NCI-H1092 (cell line): Measurements from ENCODE around the gene PFDN5.
"Not testable (repeated sequence)": the region's sequence is repeated elsewhere in the genome, so short reads cannot be mapped to it uniquely, and the experiment has no call there.

Experiments
- DNase-seq: peaks from one replicate; lab custom pipeline; 2025; lab: John Stamatoyannopoulos, UW

Gene PFDN5

DNA sequence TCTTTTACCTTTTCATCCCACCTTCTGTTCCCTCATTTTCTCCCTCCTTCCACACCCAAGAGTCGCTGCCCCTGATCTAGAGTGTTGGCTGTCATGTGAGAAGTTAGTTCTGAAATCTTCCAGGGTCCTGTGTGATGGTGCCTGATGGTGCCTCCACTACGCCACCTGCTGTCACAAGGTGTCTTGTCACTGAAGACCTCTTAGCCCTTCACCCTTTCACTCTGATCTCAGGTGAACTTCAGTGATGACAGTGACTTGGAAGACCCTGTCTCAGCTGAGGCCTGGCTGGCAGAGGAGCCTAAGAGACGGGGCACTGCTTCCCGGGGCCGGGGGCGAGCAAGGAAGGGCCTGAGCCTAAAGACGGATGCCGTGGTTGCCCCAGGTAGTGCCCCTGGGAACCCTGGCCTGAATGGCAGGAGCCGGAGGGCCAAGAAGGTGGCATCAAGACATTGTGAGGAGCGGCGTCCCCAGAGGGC lies 7.6 kb upstream of the PFDN5 start:
- DNase-seq: no peak

DNA sequence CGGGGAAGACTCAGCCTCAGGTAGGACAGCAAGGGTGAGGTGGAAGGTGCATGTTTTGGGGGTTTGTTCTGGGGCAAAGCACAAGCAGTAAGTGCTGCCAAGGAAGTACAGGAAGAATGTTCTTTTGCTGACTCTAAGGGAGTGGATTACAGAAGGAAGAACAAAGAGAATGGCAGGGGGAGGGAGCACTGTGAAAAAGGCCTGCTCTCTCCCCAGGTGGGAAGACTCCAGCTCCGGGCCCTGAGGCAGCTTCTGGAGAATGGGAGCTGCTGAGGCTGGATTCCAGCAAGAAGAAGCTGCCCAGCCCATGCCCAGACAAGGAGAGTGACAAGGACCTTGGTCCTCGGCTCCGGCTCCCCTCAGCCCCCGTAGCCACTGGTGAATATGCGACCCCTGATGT lies 7.0 kb upstream of the PFDN5 start:
- DNase-seq: no peak

DNA sequence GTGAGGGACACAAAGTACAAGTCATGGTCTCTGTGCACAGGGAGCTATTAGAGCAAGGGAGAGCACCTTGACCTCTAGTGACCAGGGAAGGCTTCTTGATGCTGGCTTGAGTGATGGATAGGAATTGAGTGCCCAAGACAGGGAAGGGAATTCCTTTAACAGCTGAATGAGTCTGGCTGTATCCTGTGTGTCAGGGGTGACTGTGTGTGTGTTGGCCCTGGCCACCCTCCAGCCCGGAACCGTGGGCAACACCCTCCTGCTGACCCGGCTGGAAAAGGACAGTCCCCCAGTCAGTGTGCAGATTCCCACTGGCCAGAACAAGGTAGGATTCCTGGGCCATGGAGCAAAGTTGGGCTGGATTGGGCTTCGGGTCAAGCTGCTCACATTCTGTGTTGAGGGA lies 5.5 kb upstream of the PFDN5 start:
- DNase-seq: no peak

DNA sequence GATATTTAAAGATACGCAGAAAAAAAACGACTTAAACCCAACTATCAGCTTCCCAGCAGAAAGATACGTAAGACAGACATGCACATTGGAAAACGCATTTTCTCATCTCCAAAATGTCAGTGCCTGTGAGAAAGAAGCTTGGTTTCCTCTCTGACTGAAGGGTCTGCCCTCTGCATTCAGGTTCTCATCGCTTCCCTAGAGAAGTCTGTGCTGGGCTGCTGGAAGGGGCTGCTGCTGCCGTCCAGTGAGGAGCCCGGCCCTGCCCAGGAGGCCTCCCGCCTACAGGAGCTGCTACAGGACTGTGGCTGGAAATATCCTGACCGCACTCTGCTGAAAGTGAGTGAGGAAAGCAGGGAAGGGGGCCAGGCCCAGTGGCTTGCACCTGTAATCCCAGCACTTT lies 4.7 kb upstream of the PFDN5 start:
- DNase-seq: no peak

DNA sequence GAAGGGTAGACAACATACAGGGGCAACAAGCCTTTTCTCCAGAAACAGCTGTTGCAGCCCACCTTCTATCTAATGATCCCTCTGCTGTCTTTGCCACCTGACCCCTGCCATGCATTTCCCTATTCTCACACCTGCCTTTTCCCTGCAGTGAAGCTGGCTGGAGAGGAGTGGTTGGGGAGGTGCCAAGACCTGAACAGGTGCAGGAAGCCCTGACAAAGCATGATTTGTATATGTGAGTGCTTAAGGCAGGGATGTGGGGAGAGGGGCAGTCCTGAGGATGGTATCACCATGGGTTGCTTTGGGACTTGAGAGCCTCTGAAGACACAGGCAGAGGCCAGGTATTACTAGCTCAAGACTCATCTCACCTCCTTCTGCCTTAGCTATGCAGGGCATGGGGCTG lies 2.9 kb upstream of the PFDN5 start:
- peak; percentile 16 for DNase-seq

DNA sequence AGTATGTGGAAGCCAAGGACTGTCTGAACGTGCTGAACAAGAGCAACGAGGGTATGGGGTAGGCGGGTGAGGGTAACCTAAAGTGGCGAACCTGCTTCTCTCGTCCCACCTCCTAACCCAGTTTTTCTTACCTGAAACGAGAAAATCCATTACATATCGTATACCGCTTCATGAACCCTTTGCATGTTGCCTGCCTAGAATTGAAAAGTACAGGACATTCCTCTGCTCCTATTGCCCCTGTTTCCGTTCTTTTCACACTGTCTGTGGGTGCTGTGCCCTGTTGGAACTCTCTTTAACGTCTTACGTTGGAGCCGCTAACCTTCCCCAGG lies 513 bp downstream of the PFDN5 start:
- DNase-seq: no peak

DNA sequence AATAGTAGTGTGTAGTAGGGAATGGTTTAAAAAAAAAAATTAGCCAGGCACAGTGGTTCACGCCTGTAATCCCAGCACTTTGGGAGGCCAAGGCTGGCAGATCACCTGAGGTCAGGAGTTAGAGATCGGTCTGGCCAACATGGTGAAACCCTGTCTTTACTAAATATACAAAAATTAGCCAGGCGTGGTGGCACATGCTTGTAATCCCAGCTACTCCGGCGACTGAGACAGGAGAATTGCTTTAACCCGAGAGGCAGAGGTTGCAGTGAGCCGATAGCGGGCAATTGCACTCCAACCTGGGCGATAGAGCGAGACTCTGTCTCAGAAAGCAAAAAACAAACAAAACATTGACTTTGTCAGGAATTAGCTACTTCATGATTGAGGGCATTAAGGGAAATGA lies 1.8 kb downstream of the PFDN5 start:
- DNase-seq: not testable (repeated sequence)

DNA sequence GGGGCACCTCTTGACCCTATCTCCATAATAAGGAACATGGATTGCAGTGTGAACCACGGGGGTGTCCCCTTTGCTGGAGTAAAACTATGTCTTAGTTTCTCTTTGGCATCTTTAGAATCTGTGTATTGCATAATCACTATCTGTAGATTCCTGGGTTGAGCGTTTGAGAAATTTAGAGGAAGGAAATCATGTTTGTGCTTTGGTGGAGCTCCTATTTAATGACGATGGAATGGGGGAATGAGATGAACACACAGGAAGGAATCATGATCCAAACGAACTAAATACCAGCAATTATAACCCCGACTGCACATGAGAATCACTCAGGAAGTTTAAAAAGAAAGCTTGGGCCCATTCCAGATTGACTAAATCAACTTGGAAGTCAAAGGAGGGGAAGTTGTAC lies 2.8 kb downstream of the PFDN5 start:
- no peak for DNase-seq

DNA sequence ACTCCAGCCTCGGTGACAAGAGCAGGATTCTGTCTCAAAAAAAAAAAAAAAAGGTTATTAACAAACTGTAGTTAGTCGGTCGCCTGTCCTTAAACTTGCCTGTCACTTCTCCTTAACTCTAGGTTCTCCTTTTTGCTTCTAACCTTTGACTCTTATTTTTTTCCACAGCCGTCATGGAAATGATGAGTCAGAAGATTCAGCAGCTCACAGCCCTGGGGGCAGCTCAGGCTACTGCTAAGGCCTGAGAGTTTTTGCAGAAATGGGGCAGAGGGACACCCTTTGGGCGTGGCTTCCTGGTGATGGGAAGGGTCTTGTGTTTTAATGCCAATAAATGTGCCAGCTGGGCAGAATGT lies 3.7 kb downstream of the PFDN5 start:
- DNase-seq: no peak

DNA sequence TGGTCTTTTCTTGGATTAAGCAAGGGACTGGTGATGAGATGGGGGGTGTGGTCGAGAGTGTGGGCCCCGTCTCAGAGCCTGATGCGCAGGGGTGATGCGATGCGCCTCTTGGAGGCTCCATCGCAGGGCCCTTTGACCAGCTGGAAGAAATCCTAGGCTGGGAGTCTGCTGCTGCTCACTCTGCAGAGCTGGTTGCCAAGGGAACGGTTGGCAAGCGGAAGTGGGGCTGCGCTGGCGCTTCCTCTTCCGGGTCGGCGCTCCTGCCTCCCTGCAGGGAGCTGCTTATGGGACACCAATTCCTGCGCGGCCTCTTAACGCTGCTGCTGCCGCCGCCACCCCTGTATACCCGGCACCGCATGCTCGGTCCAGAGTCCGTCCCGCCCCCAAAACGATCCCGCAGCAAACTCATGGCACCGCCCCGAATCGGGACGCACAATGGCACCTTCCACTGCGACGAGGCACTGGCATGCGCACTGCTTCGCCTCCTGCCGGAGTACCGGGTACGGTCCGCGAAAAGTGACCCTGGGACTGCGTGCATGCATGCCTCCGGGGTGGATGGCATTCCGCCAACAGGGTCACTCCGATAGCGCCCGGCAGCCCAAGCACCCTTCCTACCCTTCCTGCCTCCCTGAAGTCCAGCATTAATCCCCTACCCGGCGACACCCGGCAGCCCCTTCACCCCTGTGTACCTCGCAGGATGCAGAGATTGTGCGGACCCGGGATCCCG lies 4.3 kb downstream of the PFDN5 start, which contains the start of gene MYG1:
Gene MYG1 (plus strand): TSS at position 242 of the 727 bp plus-strand sequence. CDS start 43 bp downstream, at position 285.
- peak; percentile 78 for DNase-seq

DNA sequence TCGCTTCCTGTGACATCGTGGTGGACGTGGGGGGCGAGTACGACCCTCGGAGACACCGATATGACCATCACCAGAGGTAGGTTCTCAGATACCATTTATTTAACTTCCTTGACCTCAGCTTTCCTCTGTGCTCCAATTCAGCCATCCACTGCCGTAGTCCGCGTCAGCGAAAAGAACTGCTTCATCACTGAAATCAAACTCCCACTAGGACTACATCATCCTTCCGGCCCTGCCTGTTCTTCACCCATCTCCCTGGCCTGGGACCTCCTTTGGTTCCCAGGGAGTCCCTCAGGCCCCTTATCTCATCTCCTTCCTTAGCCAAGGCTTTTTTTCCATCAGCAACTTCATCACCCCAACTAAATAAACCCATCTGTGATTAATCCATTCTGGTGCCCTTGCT lies 4.8 kb downstream of the PFDN5 start:
- DNase-seq: no peak

DNA sequence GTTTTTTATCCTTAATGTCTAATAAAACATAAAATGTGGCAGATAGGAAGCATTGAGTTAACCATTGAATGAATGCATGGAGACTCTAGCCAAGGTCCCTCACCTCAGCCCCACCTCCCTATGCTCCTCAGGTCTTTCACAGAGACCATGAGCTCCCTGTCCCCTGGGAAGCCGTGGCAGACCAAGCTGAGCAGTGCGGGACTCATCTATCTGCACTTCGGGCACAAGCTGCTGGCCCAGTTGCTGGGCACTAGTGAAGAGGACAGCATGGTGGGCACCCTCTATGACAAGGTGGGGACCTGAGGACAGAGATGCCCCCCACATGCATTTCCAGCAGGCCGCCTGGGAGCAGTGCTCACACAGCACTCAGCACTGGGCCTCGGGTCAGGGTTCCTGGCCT lies 7.6 kb downstream of the PFDN5 start:
- DNase-seq: no peak

DNA sequence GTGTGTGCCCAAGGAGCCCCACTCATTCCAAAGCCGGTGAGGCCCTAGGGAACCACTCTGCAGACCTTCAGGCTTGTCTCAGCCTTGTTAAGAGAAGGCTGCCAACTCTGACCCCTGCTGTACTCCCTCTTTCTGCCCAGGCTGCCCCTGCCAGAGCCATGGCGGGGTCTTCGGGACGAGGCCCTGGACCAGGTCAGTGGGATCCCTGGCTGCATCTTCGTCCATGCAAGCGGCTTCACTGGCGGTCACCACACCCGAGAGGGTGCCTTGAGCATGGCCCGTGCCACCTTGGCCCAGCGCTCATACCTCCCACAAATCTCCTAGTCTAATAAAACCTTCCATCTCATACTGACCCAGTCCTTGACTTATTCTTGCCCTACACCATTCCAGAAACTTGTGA lies 11.5 kb downstream of the PFDN5 start:
- DNase-seq: no peak

DNA sequence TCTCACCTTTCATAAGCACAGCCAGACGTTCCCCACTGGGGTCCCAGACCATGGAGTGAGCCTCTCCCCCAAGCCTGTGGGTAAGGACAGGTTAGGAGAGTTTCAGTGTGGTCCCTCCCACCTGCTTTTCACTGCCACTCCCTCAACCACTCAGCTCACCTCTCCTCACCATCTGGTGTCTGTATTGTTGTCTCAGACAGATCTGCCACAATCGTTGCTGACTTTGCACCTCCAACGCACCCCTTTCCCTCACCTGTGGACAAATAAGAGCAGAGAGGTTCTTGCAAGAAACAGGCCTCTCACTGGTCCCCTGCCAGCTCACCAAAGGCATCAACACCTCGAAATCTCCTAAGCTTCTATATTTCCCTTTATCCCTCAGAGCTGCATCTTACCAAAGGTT lies 12.9 kb downstream of the PFDN5 start:
- DNase-seq: no peak

DNA sequence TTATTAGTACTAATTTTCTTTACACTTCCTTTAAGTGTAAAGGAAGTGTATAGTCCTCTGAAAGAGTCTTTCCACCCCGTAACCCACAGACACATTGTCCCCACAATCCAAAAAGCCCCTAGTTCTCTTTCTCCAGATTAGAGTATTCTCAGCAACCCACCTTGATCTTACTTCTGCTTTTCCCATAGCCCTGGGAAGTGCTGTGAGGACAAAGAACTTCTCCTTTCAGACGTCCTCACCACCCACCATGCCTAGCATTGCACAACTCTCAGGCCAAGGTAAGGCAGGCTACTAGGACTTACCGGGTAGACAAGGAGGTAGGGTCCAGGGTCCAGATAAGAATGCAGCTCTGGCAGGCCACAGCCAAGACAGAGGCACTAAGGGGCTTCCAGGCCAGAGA lies 18.7 kb downstream of the PFDN5 start:
- no peak for DNase-seq

DNA sequence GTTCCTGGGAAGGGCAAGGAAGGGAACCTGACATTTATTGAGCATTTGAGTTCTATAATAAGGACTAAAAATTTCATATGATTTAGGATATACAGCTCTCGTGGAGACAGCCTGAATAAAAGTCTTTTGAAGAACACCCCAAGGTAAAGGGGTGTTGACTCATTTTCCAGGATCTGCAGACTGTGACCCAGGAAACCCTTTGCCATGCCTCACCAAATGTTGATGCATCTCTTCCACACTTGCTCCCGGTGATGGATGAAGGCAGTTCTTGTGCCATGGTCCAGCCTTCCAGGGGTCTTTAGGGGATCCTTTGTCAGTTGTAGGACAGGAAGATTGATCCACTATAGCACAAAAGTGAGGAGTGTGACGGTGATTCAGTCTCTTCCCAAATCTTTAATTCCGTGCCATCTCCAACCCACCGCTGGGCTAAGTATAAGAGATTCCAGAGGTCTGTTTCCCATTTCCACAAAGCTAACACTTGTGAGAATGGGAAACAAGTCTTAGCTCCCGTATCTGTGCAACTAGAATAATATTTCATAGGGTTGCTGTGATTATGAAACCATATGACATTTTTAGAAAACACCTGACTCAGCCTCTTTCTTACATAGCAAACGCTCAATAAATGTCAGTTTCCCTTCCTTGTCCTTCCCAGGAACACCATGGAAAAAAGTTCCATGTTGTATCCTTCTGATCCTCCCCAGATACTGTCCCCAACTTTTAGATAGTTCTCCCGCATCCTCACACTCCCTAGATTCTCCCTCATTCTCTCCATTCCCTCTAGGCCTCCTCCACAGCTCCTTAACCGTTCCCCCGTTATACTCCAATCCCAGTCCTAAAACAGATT lies 25.2 kb downstream of the PFDN5 start:
- no peak for DNase-seq

DNA sequence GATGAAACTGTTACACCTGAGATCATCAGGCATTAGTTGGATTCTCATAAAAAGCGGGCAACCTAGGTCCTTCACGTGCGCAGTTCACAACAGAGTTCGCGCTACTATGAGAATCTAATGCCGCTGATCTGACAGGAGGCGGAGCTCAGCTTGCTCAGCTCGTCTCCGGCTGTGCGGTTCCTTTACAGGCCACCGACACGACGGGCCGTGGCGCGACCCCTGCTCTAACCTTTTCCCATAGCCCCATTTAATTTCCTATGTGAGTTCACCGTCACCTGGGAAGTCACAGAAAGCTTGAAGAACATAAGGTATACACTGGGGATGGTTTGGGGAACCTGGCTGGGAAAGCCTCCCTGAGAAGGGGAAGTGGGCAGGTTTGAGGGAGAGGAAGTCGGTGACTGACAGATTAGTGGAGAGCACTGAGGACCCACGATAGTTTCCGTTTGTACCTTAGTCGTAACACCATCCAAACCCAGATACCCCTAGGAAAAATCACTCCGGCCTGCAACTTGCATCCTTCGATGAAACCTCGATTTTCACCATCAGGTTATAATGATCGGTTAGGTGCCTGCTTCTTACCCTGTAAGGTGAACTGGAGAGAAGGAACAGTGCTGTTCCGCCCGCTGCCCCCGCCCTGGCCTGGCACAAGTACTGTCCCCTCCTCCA lies 28.9 kb downstream of the PFDN5 start:
- DNase-seq: no peak

DNA sequence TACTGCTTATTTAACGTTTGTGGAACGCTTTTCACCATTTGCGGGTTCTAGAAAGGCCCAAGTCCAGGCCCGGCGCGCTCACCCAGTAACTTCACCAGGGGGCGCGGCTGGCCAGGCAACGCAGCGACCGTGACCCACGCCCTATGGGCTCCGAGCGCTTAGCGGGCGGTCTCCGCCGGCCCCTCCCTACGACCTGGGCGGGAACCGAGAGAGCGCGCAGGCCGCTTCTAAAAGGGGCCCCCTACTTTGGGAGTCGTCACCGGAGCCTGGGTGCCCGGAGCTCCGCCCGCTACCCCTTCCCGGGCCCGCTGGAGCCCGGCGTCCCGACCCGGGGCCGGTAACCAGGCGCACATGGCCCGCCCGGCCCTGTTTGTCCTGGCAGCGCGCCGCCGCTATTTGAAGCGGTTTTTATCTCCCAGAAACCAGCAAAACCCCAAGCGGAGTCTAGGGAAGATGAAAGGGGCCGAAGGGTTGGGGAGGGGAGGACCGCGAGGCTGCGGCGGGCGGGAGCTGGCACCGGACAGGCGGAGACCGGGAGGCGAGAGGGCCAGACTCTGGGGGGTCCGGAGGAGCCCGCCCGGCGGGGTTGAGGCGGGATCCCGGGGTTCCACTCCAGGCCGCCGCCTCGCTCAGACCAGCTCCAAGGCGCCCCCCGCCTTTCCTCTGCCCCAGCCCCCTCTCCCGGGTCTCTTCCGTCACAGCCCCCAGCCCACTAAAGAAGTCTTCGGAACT lies 29.6 kb downstream of the PFDN5 start:
- peak; percentile 64 for DNase-seq

DNA sequence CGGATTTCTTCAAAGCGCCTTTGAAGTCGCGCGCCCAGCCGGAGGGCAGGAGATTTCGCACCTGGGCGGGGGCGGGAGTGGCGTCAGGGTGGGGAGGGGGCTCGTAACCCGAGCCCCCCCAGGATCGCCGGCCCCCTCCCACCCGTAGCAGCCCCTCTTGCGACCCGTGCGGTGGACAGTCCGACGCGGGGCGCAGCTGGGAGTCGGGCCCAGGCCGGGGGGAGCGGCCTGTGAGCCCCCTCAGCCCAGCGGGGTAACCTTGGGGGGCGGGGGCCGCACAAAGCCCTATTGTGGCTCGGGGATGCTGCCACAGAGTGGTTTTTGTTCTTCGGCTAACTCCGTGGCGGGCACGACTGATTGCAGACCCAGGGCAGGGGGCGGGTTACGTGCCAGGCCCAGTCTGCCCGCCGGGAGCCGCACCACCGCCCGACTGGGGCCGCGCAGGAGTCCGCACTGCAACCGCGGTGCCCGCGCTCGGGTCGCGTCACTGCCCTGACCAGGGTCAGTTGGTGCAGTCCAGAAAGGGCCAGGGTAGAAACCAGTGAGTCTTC lies 30.2 kb downstream of the PFDN5 start:
- no peak for DNase-seq

DNA sequence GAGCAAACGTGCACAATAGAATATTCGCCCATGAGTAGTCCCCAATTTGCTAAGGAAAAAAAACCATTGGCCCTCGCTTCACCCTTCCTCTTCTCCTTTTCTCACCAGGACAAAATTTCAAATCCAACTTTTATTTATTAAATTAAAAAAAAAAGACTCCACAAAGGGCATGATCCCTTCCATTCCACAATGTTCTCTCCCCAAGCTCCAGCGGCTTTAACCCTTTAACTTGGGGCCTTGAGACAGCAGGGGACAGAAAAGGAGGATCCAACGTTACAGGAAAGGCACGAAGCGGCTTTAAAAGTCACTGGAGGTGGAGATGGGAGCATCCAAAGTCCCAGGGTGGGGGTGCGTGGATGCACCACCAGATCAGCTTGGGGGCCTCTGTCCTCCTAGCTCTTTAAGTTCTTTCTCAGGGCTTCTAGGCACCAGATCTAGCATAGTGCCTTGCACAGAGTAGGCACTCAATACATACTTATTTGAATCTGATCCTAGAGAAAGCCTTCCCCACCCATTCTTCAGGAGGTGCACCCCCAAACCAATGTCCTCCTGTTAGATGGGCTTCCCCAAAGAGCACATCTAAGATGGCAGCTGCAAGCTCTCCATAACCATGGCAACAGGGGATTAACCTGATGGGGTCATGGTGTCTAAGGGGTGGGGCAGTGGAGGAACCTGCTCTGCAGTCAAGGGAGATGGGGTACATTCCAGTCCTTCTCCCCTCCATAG lies 31.3 kb downstream of the PFDN5 start:
- no peak for DNase-seq

DNA sequence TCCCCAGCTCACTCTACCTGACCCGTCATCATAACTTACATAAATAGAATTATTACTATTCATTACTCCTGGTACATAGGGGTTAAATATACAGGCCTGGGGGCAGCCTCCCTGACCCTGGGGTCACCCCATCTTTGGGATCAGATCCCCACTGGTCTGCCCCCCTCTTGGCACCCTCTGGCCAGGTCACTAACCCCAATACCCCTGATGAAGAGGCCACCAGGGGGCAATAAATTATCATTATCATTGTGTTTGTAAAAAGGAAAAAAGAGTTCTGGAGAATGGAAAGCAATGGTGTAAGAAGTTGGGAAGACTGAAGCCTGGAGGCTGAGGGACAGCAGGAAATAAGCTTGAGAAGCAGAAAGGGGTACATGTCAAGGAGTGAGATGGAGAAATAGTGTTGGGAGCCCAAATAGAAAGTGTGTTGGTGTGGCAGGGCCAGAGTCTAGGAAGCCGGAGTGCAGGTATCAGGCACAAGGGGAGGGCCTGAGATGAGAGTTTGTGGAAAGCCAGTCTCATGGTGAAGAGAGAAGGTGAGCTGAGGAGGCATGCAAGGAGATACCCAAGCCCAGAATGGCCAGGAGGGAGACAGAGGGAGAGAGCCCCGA lies 32.2 kb downstream of the PFDN5 start:
- DNase-seq: no peak
